Myocyte (in vitro differentiated cells): ENCODE measurements around the gene E2F4. TPM values are rescaled to one million over a fixed set of nuclear protein-coding genes. Genes with fewer than 3 reads are reported as not detected.
A peak's percentile ranks its signal among the peaks of the same experiment; 100 is the strongest.

Experiments used
- DNase-seq: peaks from one replicate; pipeline ENCODE4 v3.0.0-alpha.2; 2012; ENCODE audit warnings: low read depth
- polyA plus RNA-seq: library from polyadenylated mRNA; unstranded; fragments of >200 nt; gene quantifications from one replicate; pipeline ENCODE4 v1.2.1, GENCODE V29; 2012; ENCODE audit warnings: missing spikeins
- total RNA-seq: library from RNA; depleted of rRNA; stranded (reverse); fragments of >200 nt; gene quantifications from 2 replicates; pipeline ENCODE4 v1.2.3, GENCODE V29; 2014

Gene E2F4, protein sequence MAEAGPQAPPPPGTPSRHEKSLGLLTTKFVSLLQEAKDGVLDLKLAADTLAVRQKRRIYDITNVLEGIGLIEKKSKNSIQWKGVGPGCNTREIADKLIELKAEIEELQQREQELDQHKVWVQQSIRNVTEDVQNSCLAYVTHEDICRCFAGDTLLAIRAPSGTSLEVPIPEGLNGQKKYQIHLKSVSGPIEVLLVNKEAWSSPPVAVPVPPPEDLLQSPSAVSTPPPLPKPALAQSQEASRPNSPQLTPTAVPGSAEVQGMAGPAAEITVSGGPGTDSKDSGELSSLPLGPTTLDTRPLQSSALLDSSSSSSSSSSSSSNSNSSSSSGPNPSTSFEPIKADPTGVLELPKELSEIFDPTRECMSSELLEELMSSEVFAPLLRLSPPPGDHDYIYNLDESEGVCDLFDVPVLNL
- 75.8 and 93.9 TPM in 2 replicates for total RNA-seq
- 35.6 TPM for polyA plus RNA-seq

DNA sequence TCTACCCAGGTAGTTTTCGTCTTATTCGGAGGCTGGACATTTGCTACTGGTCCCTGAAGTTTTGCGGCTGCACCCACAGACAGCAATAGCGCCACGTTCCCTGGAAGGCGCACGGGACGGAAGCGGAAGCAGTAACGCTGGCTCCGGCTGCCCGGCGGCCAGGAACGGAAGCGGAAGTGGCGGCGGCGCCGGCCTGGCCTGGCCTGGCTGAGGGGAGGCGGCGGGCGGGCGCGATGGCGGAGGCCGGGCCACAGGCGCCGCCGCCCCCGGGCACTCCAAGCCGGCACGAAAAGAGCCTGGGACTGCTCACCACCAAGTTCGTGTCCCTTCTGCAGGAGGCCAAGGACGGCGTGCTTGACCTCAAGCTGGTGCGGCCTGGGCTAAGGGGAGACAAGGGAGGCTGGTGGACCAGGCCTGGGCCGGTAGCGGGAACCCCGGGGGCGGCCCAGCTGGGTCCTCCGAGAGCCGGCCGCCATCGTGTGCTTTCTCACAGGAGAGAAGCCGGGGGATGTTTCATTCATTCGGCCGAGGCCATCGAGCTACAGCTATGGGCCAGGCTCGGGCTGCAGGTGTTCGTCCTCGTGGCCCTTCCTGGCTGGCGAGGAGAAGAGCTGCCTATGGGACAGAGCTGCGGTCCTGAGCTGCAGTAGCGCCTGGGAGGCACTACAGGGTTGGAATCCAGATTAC is at the start of gene E2F4:
TSS of gene E2F4 (plus strand) at position 161 of the 687 bp plus-strand sequence. CDS start at position 234, 73 bp downstream.
- DNase-seq = peak; percentile 91

DNA sequence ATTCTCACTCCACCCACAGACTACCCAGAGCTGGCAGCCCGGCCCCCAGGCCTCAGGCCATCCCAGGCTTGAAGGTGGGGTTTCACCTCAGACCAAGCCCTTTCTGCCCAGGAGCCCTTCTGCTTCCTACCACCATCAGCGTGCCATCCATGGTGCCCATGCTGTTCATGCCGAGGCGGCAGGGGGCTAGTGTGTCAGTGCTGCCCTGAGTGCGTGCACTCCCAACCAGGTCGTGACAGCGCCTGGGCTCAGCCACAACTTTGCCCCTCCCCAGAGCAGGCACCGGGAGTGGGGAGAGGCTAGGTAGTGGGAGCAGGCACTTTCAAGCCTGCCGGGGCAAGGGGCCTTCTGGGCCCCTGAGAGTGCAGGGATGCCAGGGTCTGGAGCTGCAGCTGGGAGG is 49.6 kb upstream of the E2F4 start:
- no peak for DNase-seq

DNA sequence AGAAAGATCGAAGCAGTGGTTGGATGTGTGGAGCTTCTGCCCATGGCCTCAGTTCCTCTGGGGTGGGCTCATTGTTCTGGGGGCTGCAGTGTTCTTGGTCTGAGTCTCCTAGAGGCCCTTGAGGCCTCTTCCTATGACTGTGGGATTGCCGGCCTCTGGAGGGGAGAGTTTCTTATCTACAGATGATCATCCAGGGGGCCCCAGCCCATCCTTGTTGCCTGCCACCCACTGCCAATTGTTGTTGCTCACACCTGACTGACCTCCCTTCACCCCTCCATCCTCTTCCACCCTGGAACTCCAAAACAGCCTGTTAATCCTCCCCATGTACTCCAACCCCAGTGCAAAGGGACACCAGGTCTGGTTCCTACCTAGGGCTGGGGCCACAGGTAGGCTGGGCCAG is 47.0 kb upstream of the E2F4 start:
- no peak for DNase-seq

DNA sequence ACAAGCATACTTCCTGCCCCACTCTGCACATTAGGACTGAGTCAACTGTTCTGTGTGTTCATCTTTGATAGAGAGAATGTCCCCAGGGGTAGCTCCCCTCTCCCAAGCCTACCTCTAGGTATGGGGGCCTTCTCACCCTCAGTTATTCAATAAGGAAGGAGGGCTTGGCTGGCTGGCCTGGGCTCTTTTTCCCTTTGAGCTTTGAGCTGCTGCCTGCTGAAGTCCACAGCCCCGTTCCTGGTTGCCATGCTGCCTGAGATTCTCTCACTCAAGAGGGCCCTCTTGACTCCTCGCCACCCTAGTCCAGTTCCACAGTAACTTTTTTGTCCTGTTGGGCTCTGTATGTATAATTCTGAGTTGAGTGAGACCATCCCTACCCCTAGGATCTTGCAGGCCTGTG is 46.2 kb upstream of the E2F4 start:
- no peak for DNase-seq

DNA sequence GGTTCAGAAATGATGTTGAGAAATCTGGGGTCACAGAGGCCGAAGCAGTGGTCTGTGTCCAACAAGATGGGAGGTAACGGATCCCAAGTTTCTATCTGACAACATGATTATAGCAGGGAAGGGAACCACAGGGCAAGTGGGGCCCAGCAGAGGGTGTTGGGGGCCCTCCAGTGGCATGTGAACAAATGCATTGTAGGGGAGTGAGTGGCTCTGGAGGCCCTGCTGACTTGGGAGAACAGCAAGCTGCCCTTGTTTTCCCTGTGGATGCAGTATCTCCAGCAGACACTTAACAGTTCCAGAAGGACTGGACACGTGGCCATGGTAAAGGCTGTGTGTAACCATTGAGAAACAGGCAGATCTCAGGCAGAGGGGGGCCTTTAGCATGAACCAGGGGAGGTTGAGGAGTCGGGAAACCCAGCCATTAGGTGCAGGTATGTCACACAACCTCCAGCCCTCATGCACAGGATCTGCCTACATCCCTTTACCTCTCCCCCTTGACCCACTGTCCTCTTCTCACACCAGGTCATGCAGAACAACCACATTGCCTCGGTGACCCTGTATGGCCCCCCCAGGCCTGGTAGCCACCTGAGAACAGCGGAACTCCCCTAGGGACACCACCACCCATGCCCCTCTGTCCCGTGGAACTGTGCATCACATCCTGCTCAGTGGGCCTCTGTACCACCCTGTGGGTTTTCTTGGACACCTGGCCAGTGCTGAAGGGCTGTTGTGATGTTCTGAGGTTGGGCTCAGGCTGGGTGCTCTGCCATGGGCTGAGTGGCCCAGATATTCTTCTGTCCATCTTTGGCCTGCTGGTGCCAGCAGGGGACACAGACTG is 45.2 kb upstream of the E2F4 start:
- no peak for DNase-seq

DNA sequence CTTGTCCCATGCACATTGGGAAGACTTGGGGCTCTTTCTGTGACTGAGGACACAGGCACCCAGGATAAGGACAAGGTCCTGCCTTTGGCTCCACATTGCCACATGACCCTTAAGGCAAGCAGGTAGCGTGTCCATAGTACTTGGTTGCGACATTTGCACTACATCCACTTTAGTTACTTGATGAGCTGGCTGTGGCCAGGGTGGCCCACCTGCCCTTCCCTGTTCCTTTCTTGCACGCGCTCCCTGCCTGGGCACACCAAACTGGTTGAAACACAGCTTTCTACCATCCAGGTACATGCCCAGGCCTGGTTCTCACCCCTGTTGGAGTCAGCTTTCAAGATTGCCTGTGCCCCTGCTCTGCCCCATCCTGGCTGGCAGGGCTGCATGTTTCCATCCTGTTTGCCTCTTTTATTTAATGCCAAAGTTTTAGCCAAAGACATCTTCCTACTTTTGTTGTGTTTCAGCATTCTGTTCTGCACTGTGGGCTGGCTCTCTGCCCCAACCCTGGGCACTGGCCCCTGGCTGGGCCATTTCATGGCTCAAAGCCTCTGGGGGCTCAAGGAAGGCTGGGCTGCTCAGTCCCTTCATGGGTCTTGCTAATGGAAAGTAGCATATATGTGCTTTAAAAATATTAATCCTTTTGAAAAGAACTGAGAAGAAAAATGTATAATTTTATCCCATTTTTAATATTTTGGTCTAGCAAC is 44.4 kb upstream of the E2F4 start:
- DNase-seq = no peak

DNA sequence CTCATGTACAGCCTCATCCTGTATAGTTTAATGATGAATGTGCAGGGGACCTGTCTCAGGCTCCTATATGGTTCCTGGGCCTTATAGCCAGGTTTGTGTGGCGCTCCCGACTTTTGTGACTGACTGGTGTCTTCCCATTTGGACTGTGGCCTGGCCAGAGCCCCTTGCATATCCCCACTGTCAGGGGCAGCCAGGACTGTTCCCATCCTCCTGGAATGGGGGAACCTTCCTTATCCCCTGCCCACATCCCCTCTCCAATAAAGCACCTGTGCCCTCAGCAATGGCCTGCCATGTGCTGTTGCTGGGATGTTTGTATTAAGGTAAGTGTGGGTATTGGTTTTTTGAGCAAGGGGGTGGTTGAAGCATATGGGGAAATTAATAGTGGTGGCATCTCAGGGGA is 43.7 kb upstream of the E2F4 start:
- DNase-seq = no peak

DNA sequence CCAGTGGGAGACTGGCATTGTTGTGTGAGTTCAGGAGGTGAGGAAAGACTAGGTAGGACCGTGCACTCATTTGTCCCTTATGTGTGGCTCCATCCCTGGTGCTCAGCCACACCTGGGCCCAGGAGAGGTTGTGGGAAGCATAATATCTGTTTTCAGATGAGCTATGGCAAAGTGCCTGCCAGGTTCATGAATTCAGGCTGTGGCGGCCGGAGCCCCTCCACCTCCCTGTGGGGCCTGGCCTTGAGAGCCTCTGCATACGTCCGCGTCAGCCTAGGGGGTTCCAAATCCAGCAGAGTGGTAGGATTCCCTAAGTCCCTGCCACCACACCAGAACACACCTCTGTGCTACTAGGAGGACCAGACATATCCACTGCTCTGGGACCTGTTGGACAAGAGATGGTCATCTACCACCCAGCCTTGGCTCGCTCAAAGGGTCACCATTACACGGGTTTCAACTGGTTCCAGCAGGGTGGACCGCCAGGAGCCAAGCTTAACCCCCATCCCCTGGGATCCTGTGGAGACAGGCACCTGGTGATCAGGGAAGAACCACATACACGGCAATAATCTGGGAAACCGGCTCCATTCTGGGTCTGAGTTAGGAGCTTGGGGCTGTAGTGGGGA is 43.2 kb upstream of the E2F4 start:
- no peak for DNase-seq

DNA sequence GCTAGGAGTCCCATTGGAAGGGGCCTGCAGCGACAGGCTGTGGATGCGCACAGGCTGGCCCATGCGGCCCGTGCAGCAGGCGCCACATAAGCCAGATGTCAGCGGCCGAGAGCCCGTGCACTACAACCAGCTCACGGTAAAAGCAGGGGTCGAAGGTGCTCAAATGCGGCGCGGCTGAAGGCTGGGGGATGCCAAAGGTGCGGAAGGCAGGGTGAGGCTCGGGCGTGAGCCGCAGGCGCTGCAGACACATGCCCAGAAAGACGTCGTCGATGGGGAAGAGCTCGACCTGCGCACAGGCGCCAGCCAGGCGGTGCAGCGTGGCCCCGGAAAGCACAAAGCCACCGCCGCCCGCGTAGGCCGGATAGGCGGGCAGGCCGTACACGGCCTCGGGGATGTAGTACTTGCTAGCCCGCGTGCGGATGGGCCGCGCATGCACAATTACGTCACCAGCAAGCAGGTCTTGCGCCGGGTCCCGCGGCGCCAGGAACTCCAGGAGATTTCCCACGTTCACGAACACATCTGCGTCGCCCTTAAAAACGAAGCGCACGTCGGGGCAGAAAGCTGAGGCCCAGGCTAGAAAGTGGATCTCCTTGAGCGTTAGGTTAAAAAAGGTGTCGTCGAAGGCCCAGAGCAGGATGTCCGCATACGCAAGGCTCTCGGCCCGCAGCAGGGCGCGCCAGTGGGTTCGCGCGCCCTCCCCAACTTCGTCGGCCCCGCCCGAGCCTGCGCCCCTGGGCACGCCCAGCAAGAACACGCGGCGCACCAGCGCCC is 42.5 kb upstream of the E2F4 start:
- DNase-seq = no peak

DNA sequence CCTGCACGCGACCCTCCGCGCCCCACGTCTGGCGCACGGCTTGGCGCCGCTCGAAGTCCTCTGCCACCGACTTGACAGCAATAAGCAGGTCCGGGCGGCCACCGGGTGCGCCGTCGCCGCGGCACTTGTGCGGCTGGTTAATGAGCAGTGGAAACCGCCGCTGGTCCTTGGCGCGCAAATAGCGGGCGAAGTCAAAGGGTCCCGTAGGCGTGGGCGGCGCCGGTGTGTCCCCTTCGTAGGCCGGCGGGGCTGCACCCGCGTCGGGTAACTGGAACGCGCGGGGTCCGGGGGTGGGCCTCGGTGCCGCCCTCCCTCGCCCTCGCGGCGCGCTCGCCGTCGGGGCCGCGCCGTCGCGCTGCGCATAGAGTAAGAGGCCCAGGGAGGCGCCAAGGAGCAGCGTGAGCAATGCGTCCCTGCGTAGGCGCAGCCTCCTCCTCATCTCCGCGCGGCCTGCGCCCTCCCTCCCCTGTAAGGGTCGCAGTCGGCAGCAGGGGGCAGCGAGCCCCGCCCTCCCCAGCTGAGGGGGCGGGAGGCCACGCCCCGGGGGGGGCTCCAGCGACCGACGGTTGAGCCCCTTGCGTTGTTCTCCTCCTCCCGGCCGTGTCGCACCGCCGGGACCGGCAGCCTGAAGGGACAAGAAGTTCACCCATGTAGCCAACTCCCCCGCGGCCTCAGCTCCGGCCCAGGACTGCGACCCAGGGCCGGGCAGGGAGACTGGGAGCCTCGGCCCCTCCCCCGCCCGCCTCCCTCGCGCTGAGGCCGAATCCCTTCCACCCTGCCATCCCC is 41.7 kb upstream of the E2F4 start:
- peak; percentile 42 for DNase-seq

DNA sequence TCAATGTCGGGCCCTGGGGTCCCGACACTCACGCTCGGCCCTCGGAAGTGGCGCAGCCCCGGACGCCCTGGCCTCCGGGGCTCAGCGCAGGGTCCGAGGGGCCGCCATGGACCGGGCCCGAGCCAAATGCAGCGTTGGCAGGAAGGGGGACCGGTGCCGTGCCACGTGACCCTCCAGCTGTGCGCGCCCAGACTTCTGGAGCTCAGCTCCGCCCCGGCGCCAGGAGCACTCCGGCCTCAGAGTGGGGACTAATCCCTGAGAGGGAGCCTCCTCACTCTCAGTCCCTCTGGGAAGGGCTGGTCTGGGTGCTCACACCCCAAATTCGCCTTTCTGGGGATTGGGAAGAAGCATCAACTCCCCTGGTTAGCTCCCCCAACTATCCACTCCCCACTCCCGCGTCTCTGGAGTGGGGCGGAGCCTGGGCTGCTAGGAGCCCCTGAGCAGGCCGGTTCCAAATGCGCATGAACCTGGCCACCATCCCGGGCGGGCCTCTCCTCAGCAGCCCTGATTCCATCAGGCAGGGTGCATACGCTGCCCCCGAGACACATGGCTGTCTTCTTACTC is 41.0 kb upstream of the E2F4 start, which contains the start of gene B3GNT9:
TSS of gene B3GNT9 (minus strand) at position 166 of the 564 bp plus-strand sequence. CDS start 513 bp downstream, outside the sequence.
- DNase-seq = peak; percentile 81

DNA sequence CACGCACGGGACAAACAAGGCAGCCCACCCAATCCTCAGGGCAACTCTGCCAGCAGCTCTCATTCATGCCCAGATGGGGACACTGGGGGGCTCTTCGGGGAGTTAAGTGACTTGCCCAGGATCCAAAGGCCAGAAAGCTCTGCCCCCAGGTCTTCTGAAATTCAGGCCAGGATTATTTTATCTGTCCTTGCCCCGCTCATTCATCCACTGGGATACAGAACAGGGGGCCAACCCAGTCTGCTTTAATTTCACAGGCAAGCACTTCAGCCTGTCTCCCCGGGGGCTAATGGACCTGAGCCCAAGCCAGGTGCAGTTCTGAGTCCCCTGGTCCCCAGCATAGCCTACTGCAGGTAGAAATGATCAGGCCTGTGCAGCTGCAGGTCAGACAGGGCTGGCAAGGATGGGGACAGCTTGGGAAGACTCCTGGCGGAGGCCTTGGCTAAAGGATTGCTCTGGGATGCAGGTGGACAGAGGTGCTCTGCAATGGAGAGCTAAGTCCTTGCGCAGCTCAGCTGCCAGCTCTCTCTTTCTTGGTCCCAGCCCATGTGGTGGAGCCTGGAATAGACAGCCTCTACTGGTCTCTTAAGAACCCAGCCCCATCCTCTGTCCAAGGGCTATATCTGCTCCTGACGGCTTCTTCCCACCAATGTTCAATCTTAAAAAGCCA is 40.4 kb upstream of the E2F4 start:
- DNase-seq = no peak

DNA sequence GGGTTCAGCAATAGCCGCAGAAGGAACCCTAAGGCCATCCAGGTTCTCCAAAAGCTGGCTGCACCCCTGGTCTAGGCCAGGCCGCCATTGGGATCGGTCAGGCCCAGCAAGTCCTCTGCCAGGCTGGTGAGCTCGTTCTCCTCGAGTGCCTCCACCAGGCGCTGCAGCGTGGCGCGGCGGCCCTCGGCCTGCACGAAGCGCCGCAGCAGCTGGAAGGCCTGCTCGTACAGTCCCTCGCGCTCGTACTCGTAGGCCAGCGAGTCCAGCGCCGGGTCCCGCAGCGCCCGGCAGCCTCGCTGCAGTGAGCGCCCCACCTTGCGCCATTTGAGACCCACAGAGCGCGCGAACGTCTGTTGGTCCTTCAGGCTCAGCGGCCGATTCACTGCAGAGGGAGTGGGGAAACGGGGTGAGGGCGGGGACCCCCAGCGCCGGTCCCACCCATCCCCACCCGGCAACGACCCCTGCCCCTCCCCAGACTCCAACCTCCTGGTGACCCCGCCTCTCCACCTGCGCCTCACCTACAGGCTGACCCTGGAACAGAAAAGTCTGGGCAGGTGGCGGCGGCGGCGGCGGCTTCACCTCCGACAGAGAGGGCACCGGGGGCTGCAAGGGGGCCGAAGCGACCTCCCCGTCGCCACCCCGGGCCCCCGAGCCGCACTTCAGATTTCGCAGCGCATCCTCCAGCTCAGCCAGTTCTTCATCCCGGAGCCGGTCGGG is 37.2 kb upstream of the E2F4 start:
- DNase-seq = no peak

DNA sequence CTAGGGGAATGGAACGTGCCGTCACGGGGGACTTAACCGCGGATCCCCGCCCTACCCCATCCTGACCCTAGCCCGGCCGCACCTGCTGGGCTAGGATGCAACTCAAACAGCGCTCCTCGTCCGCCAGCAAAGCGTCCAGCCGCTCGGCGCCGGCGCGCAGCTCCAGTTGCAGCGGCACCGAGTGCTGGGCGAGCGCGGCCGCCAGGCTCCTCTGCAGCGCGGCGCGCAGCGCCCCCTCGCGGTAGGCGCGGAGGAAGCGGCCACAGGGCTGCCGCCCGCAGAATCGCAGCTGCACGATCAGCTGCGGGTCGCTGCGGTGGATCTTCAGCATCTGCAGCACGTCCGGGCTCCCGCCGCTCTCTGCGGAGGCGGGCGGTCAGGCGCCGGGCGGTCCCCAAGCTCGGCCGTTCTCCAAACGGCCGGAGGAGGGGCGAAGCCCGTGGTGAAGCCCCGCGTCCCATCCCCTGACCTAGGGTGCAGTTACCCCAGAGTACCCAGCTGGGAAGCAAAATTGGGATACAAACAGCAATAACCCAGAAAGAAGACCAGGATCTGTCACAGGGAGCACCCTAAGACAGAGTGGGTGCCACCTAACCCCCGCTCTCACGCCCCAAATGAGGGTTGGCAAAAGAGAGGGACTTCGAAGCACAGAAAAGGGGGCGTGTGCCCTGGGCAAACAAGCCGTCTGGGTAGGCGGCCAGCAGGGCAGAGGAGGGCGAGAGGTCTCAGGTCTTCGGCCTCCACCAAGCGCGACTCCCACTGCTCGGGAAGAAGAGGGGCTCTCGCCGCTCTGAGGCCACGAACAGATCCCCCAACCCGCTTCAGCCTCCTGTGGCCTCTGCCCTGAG is 36.4 kb upstream of the E2F4 start:
- DNase-seq = peak; percentile 78

DNA sequence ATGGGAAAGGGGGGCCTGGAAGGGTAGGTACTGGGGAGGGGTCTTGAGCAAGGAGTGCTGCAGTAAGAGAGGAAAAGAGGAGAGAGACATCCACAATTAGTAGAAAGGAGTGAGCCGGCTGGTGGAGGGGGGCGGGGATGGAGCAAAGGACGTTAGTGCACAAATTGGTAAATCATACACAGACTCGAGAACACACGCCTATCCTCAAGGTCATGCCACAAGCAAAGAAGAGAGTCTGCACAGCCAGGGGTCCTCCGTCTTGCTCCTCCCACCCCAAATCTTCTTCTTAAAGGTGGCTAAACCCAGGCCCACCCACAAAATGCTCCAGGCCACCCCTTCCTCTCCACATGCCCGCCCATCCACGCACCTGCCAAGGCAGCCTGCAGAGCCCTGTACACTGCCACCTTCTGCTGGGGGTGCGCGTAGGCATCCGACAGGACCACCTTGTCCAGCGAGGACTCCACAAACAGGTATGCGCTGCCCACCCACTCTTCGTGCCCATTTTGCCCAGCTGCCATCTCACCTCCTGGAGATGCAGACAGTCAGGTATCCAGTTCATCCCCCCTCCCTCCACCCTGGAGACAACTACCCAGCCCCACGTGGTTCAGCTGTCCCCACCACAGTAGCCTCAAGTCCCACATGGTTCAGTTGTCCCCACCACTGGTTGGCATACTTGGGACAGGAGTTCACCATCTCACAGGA is 35.7 kb upstream of the E2F4 start:
- DNase-seq = peak; percentile 40
